Fibroblast of upper back skin (primary cell): Measurements from ENCODE around the gene PSMD5.

Source experiments
- DNase-seq: peaks from one replicate; pipeline ENCODE4 v3.0.0-alpha.2; 2013

The PSMD5 gene

DNA sequence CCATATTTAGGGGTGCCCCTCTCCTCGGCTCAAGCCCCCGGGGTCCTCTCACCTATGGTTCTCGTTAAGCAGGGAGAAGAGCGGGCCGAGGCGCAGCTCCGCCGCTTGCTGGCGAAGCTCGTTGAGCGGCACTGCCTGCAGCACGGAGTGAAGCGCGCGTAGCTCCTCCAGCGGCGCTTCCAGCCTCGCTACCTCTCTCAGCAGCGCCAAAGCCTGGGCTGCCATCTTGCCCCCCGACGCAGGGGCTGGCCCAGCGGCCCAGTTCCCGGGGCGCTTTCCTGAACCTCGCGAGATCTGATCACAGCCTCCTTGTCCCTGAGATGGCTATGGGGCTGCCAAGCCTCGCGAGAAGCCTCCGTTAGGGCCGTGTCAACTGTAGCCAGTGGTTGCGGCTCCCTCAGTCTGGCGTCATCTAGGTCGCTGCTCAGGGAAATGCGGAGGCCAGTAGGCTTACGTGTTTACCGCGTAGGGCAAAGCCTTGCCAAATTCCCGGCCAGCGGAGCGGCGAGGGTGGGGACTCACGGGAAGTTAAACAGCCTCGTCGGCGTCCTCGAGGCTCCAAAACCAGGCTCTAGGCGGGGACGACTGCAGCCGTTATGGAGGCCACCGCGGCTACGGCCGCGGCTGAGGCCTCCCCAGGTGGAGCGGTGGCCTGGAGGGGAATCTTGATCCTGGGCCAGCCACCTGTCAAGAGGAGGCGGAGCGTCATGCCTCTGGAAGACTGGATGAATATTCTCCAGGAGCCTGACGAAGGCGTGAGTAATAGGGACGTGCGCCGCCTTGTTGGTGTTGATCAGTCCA is at the start of gene PSMD5:
PSMD5 (minus strand) TSS at position 238 of the 801 bp plus-strand sequence; CDS start at position 225, 13 bp downstream.
- peak; percentile 100 for DNase-seq

DNA sequence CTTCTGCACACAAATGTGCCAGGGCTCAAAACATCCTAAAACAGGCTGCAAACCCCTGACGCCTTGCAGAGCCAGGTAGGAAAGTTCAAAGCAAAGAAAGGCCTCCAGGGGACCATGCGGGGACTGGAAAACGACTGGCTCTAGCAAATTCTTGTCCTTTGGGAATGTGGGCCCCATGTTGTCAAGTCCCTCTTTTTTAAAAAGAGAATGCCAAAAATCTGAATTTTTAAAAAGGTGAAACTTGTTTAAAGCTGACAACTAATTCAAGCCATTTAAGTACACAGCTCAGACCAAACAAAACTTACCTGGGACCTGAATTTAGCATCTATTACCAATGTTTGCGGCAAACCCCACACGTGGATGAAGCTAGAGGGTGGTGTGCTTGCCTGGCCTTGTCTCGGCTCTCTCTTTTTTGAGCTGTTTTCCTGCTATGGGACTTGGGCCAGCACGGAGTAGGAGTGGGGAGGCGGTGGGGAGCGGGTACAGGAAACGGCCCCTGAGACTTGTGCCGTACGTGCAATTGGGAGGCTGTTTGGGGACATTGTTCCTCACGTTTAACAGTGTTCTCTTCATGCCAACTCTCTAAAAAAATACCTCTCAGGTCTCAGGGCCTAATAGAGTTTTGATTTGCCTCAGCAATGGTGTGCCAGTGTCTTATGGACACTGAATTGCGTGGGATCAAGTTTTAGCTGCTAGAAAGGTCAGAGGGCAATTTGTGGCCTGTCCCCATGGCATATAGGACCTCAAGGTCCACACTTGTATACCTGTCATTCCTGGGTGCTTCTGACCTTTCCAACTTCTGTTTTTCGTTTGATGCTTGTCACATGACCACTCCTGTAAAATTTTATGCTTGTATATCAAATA is 49.4 kb upstream of the PSMD5 start:
- DNase-seq: no peak

DNA sequence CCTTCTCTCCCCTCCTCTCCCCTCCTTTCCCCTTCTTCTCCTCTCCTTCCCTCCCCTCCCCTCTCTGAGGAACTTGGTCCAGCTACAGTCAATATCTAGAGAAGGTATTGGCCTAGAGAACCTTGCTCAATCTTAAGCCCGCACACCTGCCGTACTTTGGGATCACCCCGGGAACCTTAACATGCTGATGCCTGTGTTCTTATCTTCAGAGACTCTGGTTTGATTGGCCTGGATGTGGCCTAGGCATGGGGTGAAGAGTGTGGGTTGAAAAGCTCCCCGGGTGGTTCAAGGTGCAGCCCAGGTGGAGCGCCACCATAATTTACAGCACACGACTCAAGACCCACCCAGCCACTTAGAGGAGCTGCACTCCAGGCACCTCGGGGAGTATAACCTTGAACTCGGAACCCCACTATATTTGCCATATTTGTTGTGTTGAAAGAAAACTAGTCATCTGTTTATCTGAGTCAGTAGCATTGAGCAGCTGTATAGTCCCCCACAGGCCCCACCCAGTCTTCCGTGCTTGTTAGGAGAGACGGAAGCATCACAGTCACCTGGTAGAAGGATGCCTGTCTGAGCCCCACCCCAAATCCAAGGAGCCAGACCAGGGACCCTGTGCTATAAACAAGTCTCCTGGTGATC is 48.6 kb upstream of the PSMD5 start:
- DNase-seq: no peak

DNA sequence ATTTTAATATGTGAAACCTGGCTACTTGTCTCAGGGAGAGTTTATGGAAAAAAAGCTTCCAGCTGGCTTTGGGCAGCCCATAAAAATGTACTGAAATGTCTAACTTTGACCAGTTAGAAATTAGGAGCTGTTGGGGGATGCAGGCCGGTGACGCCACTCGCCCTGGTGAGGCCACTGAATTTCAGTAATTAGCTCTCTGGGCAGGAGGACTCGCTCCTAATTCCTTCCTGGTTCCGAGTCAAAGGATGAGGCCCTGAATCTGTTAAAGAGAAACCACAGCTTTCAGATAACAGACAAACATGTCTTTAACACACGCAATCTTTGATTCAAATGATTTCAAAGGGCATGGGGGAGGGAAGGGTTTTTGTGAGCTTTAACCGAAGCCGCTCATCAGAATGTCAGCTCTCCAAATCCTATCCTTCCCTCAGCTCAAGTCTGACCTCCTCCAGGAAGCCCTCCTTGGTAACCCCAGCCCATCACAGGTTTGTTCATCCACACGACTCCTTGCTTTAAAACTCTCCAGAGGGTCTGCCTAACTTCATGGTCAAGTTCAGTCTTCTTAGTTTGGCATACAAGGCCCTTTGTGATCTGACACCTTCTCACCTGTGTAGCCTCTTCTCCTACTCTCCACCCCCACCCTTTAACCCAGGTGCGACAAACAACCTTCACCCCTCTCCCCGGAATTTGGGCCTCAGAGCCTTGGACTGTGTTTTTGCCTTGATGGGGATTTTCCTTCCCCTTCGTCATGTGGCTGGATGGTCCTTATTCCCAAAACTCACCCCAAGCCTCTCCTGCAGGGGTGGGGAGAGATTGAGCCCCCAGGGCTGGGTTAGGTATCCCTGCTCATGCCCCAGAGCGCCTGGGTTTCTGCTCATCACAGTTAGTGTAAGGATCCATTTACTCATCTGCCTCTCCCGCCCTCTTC is 47.9 kb upstream of the PSMD5 start:
- no peak for DNase-seq

DNA sequence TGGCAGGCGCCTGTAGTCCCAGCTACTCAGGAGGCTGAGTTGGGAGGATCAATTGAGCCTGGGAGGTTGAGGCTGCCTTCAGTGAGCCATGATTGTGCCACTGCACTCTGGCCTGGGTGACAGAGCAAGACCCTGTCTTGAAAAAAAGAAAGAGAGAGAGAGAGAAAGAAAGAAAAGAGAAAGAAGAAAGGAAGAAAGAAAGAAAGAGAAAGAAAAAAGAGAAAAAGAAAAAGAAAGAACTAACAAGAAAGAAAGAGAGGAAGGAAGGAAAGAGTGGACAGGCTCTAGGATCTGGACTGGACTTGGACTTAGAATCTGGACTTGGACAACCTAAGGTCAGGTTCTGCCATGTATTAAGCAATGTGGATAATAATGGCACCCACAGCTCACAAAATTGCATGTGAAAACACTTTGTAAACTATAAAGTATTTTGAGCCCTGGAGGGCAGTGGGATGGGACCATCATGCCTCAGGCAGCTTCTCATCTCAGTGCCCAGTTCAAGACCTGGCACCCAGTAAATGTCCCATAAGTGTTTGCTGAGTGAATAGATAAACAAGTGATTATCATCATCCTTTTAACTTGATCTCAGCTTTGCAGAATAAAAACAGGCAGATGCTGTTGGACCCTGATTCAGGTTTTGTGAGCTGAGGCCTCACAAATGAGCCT is 47.0 kb upstream of the PSMD5 start:
- DNase-seq: no peak

DNA sequence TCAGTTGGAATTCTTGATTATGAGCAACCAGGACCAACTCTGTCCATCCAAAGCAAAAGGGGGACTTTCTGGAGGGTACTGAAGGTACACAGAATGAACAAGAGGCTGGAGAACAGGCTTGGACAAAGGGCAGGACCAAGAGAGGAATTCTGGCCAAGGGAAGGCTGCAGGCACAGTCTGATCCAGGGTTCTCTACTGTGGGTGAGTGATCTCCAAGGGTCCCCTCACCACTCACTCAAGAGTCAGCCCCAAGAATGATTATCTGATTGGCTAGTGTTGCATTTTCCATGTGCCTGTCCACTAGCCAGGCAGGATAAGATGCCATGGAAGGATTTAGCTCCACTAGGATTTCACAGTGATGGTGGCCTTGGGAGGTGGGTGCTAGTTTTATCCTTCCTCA is 45.9 kb upstream of the PSMD5 start:
- DNase-seq: no peak

DNA sequence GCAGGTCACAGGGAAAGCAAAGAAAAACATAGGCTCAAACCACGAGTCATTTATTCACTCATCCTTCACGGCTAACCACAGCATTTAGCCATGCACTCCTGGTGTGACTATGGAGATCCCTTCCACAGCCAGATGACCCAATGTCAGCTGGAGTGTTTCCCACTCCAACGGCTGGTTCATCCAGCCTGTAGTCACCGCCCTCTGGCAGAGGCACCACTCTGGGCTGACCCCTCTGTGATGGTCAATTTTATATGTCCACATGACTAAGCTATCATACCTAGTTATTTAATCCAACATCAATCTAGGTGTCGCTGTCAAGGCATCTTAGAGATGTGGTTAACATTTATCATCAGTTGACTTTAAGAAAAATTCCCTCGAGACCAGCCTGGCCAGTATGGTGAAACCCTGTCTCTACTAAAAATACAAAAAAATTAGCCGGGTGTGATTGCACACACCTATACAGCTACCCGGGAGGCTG is 43.8 kb upstream of the PSMD5 start:
- peak; percentile 80 for DNase-seq

DNA sequence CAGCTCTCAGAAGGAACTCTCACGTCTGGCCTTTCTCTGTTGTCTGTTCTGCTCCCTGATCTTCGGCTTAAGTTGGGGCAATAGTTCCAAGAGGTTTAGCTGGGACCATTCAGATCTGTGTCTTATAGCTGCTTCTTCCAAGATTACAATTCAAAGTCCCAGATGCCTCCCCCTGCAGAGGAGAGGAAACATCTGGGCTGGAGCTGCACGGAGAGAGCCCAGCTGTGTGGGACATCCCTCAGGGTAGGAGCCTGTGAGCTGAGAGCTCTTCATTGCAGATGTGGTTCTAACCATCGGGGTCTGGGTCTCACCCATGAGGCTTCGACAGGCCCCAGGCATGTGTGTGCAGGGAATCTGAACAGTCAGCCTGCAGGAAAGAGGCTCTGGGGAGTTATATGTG is 43.2 kb upstream of the PSMD5 start:
- no peak for DNase-seq

DNA sequence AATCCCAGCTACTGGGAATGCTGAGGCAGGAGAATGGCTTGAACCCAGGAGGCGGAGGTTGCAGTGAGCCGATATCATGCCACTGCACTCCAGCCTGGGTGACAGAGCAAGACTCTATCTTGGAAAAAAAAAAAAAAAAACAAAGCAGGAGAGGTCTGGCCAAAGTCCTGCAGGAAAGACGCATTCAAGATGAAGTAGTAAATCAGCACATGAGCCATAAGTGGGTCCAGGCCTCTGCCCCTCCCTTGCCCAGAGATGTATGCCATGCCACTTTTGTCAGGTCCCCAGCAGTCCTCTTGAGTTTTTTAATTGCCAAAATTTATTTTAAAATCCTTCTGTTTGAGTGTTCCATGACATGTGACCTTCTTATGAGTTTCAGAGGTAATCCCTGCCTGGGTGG is 42.7 kb upstream of the PSMD5 start:
- no peak for DNase-seq

DNA sequence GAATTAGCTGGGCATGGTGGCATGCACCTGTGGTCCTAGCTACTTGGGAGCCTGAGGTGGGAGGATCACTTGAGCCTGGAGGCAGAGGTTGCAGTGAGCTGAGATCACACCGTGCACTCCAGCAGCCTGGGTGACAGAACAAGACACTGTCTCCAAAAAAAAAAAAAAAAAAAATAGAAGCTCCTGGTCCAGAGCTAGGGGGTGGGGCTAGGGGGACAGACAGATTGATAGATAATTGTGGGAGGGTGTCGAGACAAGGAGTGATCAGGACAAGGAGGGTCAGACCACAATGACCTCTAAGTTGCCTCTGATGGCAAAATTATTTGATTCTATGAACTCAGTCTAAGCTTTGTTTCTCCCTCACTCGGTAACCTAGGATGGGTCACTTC is 40.9 kb upstream of the PSMD5 start:
- no peak for DNase-seq

DNA sequence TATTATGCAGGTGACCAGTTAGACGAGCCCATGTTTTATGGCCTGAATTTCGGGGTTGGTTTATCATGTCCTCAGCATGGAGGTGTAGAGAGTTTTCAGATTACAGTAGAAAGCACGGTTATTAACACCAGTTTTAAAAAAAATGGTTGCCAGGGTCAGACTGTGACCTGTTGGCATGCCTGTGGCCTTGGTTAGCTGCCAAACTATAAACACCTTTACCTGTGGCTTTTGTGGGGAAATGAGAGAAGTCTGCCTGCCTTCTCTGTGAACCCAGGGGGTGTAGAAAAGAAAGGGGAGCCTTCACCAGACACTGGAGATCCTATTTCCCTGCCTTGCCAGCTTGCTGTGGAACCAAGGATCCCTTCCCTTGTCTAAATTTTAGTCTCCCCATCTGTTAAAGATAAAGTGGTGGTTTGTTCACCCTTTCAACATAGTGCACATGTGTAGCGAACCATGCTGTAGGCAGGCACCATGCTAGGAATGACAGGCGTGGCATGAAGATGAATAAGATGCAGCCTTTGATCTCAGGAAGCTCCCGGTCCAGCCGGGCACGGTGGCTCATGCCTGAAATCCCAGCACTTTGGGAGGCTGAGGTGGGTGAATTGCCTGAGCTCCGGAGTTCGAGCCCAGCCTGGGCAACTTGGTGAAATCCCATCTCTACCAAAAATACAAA is 40.3 kb upstream of the PSMD5 start:
- no peak for DNase-seq

DNA sequence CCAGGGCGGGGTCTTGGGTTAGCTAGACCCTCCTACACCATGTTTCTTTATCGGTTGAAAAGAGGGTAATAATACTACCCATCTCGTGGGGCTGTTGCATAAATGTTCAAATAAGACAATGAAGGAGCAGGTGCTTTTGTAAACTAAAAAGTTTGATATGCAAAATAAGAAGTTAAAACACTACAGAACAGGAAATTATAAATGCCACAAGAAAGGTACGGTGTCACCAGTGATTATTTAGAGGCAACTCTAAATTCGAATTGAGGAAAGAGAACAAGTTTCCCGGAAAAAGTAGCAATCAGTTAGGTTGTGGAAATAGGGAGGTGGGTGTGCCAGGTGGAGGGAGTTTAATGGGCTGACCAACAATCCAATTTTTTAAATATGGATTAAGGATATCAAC is 36.7 kb upstream of the PSMD5 start:
- DNase-seq: no peak

DNA sequence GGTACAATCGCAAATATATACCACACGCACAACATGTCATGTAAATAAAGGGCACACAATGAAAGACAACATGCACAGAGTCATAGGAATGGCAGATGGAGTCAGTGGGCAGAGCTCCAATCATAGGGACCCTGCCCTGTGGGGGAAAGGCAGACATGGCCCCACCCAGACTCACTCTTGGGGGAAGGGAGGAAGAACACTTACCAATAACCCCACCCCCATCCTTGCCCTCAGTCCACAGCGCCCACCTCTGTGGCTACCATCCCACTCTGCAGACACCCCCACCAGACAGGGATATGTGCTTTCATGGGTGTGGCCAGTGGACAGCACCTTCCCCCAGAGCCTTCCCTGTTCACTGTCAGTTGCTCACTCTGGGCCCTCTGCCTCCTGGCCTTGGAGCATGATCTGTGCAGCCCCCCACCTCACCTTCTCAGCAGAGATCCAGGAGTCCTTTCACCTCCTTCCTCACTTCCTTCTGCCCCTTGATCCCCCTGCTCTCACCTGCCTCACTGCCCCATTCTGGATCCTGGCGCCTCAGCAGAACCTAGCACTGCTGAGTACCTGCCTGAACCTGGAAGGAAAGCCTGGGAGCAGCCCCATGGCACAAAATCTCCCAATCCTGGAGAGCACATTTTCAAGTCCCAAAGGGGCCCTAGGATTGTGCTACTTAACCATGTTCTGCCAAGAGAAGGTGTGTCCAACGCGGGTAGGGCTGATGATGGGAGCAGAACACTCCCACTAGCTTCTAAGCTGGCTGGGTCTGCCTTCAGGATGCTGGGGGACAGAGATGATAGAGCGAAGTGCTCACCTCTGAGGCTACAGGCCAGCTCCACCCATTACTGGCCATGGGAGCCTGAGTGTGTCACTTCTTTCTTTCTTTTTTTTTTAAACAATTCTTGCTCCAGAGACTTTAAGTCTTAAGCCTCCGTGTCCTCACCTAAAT is 35.7 kb upstream of the PSMD5 start:
- no peak for DNase-seq

DNA sequence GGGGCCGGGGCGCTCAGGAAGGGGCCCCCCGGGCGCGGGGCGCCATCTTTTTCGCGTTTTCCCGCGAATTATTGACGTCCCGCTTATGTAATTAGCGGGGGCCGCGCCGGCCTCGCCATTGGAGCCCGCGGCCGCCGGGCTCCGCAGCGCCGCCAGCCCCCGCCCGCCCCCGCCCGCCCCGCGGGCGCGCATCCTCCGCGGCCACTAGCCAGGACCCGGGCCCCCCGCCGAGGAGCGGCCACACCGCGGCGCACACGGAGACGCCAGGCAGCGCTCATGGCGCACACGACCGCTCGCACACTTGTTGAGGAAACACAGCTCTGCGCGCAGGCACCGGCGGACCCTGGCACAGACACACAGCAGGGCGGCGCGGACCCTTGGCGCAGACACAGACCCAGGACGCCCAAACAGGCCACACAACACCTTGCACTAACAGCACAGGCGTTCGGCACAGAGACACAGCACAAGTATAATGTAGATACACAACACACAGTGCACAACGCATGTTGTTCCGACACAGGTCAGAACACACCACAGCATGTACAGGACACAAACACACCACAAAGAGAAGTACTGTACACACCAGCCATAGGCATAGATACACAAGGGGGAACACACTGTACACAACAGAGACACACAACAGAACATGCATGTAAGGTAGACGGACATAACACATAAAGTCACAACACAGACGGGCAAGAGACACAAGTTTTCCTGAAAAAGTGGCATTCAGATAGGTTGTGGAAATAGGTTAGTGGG is 34.7 kb upstream of the PSMD5 start:
- peak; percentile 48 for DNase-seq

DNA sequence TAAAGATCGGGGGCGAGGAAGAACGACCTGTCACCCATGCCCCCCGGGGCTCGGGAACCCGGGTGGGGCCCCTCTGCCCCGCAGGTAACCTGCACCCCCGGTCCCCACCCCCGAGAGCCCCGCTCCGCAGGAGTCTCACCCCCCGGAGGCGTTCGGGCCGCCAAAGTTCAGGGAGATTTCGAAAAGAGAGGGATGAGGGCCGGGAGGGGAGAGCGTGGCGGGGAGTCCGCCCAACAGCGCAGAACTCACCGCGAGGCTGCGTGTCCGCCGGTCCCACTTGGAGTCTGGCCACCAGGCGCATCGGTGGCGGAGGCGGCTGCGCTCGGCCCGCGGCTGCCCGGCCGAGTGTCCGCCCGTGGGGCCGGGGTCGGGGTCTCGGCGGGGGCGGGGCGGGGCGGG is 34.1 kb upstream of the PSMD5 start, which contains the start of gene PHF19:
PHF19 (minus strand) TSS at position 347 of the 399 bp plus-strand sequence. CDS start 2,447 bp downstream, outside the sequence.
- no peak for DNase-seq

DNA sequence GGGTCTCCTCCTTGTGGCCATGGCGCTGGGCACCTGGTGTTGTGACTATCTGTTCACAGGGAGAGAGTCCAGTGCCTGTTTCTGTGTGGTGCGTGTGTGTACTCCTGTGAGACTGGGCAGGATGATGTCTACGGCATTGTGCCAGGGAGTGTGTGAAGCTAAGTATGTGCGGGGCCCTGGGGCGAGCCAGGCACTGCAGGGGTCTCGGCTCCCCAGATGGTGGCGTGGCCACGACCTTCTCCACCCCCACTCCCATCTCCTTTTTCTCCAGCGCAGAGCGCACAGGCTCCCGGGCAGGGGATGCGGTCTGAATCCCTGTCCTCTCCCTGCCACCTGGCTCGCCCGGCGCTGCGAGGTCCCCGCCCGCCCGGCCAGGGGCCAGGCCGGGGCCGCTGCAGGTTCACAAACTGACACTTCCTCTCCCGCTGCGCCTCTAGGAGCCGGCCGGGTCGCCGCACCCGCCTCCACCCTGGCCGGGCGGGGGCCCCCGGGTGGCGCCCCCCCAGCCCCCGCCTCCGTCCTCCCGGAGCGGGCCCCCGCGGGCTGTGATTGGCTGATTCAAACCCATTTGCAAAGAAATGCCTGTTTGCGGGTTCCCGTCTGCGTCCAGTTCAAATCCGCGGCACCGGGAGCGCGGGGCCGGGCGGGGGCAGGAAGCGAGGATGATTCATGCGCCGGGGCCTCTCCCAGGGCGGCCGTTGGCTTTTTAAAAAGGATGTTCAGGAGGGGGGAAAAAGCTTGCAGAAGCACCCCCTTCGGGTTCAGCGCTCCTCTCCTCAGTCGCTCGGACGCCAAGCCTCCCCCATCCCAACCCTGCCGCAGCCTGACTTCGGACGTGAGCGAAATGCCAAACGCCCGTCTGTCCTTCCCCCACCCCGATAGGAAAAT is 33.5 kb upstream of the PSMD5 start:
- DNase-seq: peak; percentile 87

DNA sequence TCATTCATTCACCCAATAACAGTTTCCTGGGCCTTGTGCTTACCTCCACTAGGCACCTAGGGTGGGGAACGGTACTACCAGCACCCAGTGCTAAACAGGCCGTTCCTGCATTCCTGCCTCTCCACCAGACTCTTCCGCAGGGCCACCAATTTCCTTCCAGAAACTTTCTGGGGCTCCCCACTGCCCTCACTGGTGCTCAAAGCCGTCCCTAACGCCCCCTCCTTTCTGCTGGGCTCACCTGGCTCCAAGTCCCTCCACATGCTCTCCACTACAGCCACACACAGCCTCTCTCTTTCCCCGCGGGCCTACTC is 32.9 kb upstream of the PSMD5 start:
- no peak for DNase-seq

DNA sequence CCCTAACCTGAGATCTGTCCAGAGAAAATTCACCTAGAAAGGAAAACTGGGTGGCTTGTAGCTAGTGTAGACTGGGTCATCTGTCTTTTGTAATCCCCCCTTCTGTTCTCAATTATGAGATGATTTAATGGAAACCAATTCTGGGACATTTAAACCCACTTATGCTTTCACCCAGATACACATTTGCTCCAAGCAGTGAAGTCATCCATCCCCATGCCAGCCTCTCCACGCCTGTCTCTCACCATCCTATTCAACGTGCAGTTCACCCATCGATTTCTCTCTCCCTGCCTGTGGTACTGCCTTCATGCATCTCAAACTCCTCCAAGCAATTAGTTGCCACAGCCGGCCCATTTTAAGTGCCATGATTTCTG is 32.5 kb upstream of the PSMD5 start:
- no peak for DNase-seq
